HAP-1 (cell line): Measurements from ENCODE around the gene GRK4.
"Not testable (repeated sequence)": the region's sequence is repeated elsewhere in the genome, so short reads cannot be mapped to it uniquely, and the experiment has no call there.

Experiments used
- DNase-seq, 2 experiments: peaks; one replicate each; pipeline ENCODE4 v3.0.0-alpha.2; 2016 to 2020; ENCODE audit warnings: low spot score in 2 of 2
- H3K27me3 ChIP-seq: fragments of 250-450 bp; sonication (Bioruptor Pico); 2 replicates; pipeline ENCODE4 v1.5.1; 2020; ENCODE audit warnings: low read depth, mild to moderate bottlenecking, moderate library complexity
- H3K36me3 ChIP-seq: fragments of 250-450 bp; sonication (Bioruptor Pico); replicated peaks from 2 replicates; pipeline ENCODE4 v1.5.1; 2020; ENCODE audit warnings: mild to moderate bottlenecking
- H3K4me1 ChIP-seq: fragments of 250-450 bp; sonication (Bioruptor Pico); 2 replicates; pipeline ENCODE4 v1.5.1; 2020; ENCODE audit warnings: mild to moderate bottlenecking
- H3K4me3 ChIP-seq: fragments of 250-450 bp; sonication (Bioruptor Pico); 2 replicates; pipeline ENCODE4 v1.5.1; 2020; ENCODE audit warnings: mild to moderate bottlenecking, moderate library complexity
- H3K9me3 ChIP-seq: fragments of 250-450 bp; sonication (Bioruptor Pico); 2 replicates; pipeline ENCODE4 v1.5.1; 2020; ENCODE audit warnings: mild to moderate bottlenecking, moderate library complexity
- in situ Hi-C: fragments of 300-500 bp; cut with MboI; formaldehyde crosslinking; loops from 3 replicates; pipeline ENCODE4 v1.14.3; 2020; ENCODE audit warnings: low sequenced_read_pairs, inconsistent platforms, mixed read lengths

GRK4 gene

GRCh38 chr4:2941138-2942036 lies 22.0 kb upstream of the GRK4 start:
- Histone ChIP-seq H3K4me1 (peaks cover 1% of the 10 kb centered on the region), H3K9me3 (no peaks in the 10 kb centered on the region), H3K27me3 (no peaks in the 10 kb centered on the region), H3K36me3 (peaks cover 92% of the 10 kb centered on the region), H3K4me3 (no peak overlapping the region)
- in situ Hi-C loops, result no loop called here
- DNase-seq, result peak in 1 of 2 experiments; percentile 8

GRCh38 chr4:2942037-2942531 lies 21.3 kb upstream of the GRK4 start:
- peak in 1 of 2 experiments; percentile 7 for DNase-seq
- Histone ChIP-seq H3K4me3 (no peak overlapping the region), H3K36me3 (peaks cover 92% of the 10 kb centered on the region), H3K9me3 (no peaks in the 10 kb centered on the region), H3K4me1 (no peaks in the 10 kb centered on the region), H3K27me3 (no peaks in the 10 kb centered on the region)
- in situ Hi-C loops, result no loop called here

- H3K9me3 ChIP-seq, result no peaks in the 10 kb centered on the region
- in situ Hi-C loops, result no loop called here
- peak in 1 of 2 experiments; percentile 13 for DNase-seq
- H3K4me3 ChIP-seq, result no peak overlapping the region
- H3K36me3 ChIP-seq, result peaks cover 92% of the 10 kb centered on the region
- no peaks in the 10 kb centered on the region for H3K4me1 ChIP-seq
- H3K27me3 ChIP-seq, result no peaks in the 10 kb centered on the region
Observed at GRCh38 chr4:2942532-2943363, 20.6 kb upstream of the GRK4 start.

- H3K27me3 ChIP-seq, result no peaks in the 10 kb centered on the region
- H3K4me3 ChIP-seq, result no peak overlapping the region
- no peaks in the 10 kb centered on the region for H3K9me3 ChIP-seq
- in situ Hi-C loops, result no loop called here
- peaks cover 92% of the 10 kb centered on the region for H3K36me3 ChIP-seq
- no peaks in the 10 kb centered on the region for H3K4me1 ChIP-seq
- DNase-seq, result peak in 1 of 2 experiments; percentile 6
Observed at GRCh38 chr4:2943364-2944090, 19.8 kb upstream of the GRK4 start.

GRCh38 chr4:2944091-2944482 lies 19.3 kb upstream of the GRK4 start:
- in situ Hi-C loops, result no loop called here
- Histone ChIP-seq H3K4me1 (no peaks in the 10 kb centered on the region), H3K36me3 (peaks cover 92% of the 10 kb centered on the region), H3K27me3 (no peaks in the 10 kb centered on the region), H3K4me3 (no peak overlapping the region), H3K9me3 (no peaks in the 10 kb centered on the region)
- peak in 1 of 2 experiments; percentile 6 for DNase-seq

- no peaks in the 10 kb centered on the region for H3K27me3 ChIP-seq
- DNase-seq, result peak in 1 of 2 experiments; percentile 7
- in situ Hi-C loops, result no loop called here
- no peaks in the 10 kb centered on the region for H3K4me1 ChIP-seq
- no peaks in the 10 kb centered on the region for H3K9me3 ChIP-seq
- peaks cover 92% of the 10 kb centered on the region for H3K36me3 ChIP-seq
- no peak overlapping the region for H3K4me3 ChIP-seq
Observed at GRCh38 chr4:2944586-2945526, 18.5 kb upstream of the GRK4 start.

GRCh38 chr4:2945619-2946604 lies 17.5 kb upstream of the GRK4 start:
- in situ Hi-C loops, DNase-seq, H3K4me1 ChIP-seq, H3K9me3 ChIP-seq, H3K27me3 ChIP-seq, H3K4me3 ChIP-seq: not testable (repeated sequence)
- peaks cover 92% of the 10 kb centered on the region for H3K36me3 ChIP-seq

- Histone ChIP-seq H3K4me3 (no peak overlapping the region), H3K36me3 (peaks cover 92% of the 10 kb centered on the region), H3K4me1 (no peaks in the 10 kb centered on the region), H3K27me3 (no peaks in the 10 kb centered on the region), H3K9me3 (no peaks in the 10 kb centered on the region)
- in situ Hi-C loops, result no loop called here
- peak in 1 of 2 experiments; percentile 6 for DNase-seq
Observed at GRCh38 chr4:2946812-2947600, 16.4 kb upstream of the GRK4 start.

- in situ Hi-C loops, result no loop called here
- Histone ChIP-seq H3K36me3 (peaks cover 92% of the 10 kb centered on the region), H3K4me1 (no peaks in the 10 kb centered on the region), H3K4me3 (no peak overlapping the region), H3K27me3 (no peaks in the 10 kb centered on the region), H3K9me3 (no peaks in the 10 kb centered on the region)
- DNase-seq, result no peak
Observed at GRCh38 chr4:2947926-2948325, 15.4 kb upstream of the GRK4 start.

GRCh38 chr4:2948895-2949781 lies 14.2 kb upstream of the GRK4 start:
- Histone ChIP-seq H3K4me3 (no peak overlapping the region), H3K4me1 (no peaks in the 10 kb centered on the region), H3K36me3 (peaks cover 92% of the 10 kb centered on the region), H3K27me3 (no peaks in the 10 kb centered on the region), H3K9me3 (no peaks in the 10 kb centered on the region)
- DNase-seq, result peak in 1 of 2 experiments; percentile 26
- in situ Hi-C loops, result no loop called here
